HG02678 (cell line): ENCODE measurements around the gene IKBKE.
"Not testable (repeated sequence)": the region's sequence is repeated elsewhere in the genome, so short reads cannot be mapped to it uniquely, and the experiment has no call there.

Experiments
- ATAC-seq: cut with Tn5 transposase; IDR thresholded peaks from one replicate; pipeline ENCODE4 v1.9.1; 2021; ENCODE audit warnings: mild to moderate bottlenecking, moderate library complexity; ENCODE audit not compliant: unreplicated experiment

The IKBKE gene

DNA sequence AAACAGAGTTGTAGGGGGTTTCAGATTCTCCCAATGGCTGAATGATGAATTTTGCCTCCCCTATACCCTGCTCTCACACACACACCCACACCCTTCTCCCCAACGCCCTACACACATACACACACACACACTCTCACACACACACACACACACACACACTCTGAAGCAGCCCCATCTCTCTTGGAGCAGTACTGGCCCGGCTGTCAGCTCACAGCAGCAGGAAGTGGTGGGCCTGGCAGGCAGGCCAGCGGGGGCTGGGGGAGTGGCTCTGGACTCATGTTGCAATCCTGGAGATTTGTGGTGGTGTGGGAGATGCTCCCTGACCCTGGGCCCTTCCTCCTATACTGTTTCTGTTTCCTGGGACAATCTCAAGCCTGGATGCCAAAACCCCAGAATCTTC is 2.2 kb downstream of the IKBKE start:
- ATAC-seq, result no peak

DNA sequence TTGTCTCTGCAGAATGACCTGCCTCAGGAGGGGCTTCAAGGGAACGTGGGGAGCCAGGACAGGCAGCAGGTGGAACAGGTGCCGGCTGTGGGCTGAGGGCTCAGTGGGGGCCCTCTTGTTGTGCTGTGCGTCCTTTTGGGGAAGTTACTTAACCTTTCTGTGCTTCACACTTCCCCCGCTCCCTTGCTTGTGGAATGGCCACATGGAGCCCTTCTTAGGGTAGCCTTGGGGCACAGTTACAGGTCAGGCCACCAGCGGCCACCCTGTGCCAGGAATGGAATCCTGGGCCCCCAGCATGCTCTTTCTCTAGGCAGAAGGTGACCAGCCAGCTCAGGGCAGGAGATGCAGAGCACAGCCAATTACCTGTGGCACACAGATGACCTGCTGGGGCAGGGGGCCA is 2.6 kb downstream of the IKBKE start:
- ATAC-seq, result no peak

DNA sequence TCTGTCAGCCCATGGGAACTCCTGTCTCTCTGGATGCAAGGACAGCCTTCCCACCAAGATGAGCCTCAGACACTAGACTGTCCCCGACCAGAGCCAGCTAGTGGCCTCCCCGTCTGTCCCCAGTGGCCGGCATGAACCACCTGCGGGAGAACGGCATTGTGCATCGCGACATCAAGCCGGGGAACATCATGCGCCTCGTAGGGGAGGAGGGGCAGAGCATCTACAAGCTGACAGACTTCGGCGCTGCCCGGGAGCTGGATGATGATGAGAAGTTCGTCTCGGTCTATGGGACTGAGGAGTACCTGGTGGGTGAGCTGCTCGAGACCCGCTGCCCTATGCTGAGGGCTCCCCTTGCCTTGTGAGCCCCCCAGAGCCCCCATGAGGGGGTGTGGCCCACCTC is 5.8 kb downstream of the IKBKE start:
- ATAC-seq, result no peak

DNA sequence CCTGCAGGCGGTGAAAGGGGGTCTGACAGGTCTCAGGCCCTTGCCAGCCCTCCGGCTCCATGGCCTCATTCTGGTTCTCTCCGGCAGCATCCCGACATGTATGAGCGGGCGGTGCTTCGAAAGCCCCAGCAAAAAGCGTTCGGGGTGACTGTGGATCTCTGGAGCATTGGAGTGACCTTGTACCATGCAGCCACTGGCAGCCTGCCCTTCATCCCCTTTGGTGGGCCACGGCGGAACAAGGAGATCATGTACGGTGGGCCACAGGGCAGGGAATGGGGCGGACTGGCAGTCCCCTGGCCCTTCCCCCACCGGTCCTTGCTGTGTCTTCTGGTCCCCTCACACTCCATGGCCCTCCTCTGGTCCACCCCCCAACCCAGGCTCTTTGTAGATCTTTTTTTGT is 6.3 kb downstream of the IKBKE start:
- no peak for ATAC-seq

DNA sequence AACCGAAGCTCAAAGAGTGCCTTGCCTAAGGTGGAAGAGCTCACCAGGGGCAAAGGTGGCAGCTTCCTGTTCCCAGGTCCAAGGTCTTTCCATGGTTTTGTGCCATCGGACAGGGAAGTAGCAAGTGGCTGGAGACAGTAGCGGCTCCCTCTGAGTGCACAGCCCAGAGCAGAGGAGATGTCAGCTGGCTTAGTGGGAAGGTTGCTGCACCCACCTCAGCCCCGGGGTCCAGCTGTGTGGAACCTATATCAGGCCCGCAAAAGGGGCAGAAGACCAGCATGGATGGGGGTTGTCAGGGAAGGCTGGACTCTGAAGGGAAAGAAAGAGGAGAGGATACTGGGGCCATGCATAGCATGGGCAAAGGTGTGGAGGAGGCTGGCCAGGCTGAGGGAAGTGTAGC is 6.8 kb downstream of the IKBKE start:
- no peak for ATAC-seq

DNA sequence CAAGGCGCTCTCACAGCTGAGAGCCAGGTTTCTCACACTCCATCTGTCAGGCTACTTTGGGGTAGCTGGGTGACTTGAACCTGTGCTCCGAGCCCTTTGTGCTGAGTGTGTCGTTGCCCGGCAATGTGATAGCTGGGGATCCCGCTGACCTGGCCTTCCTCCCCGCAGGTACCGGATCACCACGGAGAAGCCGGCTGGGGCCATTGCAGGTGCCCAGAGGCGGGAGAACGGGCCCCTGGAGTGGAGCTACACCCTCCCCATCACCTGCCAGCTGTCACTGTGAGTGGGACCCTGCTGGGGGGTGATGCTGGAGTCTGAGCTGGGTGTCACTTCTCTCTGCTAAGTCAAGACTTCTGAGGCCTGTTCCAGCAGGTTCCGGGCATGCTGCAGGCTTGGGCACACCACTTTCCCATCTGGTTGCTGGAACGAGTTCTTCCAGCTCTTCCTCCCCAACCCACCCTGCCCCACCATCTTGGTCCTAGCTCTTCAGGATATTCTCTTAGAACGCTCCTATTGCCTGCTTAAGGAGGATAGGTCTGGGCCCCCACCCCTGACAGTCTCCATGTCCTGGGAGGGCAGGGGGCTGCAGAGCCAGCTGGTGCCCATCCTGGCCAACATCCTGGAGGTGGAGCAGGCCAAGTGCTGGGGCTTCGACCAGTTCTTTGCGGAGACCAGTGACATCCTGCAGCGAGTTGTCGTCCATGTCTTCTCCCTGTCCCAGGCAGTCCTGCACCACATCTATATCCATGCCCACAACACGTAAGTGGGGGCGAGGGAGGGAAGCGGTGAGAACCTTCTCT is 7.5 kb downstream of the IKBKE start:
- no peak for ATAC-seq

DNA sequence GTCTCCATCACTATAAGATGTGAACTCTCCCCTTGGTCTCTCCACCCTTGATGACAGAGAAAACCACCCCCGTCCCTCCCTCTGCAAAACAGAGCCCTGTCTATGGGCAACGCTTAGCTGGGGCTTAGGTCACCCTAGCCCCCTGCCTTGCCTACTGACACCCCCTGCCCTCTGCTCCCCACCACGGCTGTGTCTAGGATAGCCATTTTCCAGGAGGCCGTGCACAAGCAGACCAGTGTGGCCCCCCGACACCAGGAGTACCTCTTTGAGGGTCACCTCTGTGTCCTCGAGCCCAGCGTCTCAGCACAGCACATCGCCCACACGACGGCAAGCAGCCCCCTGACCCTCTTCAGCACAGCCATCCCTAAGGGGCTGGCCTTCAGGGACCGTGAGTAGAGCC is 8.5 kb downstream of the IKBKE start:
- no peak for ATAC-seq

DNA sequence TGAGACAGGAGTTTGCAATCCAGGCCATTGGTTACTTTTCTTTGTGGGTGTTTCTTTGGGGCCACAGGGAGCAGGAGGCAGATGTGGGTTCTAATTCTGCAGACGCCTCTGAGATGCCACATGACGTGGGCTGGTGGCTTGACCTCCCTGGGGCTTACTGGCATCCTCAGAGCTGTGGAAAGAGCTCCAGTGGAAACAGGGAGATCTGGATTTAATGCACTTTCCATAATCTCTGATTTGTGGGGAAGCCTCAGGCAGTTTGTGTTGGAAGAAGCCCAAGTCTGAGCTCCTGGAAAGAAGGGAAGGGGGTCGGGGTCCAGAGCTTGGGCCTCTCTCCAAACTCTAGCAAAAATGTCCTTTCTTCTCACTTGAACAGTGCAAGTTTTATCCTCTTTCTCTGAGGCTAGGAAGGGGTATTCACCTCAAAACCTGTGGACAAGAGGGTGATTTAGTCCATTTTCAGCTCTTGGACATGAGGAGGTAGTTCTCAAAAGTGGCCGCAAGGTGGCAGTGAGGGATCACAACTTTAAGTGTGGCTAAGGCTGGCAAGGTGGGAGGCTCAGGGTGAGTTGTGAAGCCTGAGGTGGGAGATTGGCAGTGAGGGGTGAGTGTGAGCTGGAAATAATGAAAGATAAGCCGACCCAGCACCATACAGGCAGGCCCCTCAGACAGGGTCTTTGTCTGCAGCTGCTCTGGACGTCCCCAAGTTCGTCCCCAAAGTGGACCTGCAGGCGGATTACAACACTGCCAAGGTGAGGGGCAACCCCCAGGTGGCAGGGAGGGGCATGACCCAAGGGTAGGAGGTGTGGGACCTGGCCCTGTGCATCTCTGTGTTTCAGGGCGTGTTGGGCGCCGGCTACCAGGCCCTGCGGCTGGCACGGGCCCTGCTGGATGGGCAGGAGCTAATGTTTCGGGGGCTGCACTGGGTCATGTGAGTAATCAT is 9.2 kb downstream of the IKBKE start:
- ATAC-seq, result peak; percentile 53

DNA sequence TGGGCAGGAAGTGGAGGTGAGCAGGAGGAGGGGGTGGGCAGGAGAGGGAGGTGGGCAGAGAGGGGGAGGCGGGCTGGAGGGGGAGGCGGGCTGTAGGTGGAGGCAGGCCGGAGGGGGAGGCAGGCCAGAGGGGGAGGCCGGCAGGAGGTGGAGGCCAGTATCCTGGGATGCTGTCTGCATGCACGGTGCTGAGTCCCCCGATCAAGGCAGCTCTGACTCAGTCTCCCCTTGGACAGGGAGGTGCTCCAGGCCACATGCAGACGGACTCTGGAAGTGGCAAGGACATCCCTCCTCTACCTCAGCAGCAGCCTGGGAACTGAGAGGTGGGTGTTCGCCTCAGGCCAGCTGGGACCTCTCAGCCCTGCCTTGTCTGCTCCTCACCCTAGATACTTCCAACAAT is 9.9 kb downstream of the IKBKE start:
- ATAC-seq, result no peak

DNA sequence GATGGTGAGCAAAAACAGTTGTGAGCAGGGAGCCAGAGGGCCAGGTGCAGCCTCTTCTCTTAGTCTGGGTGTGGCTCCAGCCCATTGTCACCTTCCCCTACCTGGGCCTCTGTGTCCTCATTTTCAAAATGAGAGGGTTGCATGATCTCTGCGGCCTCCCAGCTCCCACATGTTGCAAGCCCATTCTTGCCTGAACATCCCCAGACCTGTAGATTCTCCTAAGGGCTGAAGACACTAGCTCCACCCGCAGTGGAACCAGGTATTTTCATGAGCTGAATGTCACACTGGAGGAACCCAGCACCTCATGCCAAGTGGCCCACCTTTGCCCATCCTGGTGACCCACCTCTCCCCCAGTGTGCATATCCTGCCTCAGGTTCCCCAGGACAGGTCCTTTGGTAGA is 12.3 kb downstream of the IKBKE start:
- no peak for ATAC-seq

DNA sequence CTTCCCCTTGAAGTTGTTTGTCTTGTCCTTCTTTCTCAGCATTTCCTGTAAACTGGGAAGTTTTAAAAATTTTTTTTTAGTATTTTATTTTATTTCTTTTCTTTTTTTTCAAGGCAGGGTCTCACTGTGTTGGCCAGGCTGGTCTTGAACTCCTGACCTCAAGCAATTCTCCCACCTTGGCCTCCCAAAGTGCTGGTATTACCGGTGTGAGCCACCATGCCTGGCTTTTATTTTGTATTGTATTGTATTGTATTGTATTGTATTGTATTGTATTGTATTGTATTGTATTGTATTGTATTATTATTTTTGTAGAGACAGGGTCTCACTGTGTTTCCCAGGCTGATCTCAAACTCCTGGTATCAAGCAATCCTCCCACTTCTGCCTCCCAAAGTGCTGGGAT is 13.6 kb downstream of the IKBKE start:
- not testable (repeated sequence) for ATAC-seq

DNA sequence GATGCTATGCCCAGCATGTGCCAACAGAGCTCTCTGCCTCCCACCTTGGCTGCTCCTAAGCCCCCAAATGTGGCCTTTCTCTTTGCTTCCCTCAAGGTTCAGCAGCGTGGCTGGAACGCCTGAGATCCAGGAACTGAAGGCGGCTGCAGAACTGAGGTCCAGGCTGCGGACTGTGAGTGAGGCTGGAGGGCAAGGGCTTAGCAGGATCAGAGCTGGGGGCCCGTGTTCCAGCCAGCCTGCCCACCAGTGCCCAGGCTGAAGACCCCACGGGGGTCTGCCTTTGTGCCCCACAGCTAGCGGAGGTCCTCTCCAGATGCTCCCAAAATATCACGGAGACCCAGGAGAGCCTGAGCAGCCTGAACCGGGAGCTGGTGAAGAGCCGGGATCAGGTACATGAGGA is 14.6 kb downstream of the IKBKE start:
- ATAC-seq, result no peak

DNA sequence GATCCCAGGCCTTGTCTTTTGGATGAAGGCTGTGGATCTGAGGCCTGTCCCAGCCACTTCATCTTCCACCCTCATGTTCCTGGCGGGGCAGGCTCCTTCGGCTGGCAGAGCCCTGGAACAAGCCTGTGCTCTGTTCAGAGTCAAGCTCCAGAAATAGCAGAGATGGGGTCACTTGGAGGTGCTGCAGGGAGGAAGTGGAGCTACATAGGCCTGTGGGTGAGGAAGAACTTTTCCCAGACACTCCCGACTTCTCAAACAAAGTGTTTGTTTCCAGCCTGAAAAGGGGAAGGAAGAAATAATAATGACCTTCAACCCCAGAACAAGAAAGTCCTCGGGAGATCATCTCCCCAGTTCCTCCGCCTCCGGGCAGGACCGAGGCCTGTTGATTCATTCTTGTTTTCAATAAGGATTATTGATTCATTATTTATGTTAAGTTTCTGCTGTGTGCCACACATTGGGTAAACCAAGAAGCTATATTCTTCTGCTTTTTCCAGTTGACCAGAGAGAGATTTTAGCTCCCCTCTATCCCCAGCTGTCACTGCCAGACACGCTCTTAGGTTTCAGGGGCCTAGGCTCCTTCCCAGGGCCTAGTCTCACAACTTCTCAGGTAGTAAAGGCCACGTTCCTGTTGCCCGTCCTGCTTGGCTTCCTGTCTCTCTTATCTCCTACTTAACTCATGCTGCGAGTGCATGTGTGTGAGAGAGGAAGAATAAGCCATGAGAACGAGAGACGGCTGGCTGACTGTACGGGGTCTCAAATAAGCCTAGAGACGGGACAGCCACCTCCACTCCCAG is 16.9 kb downstream of the IKBKE start:
- no peak for ATAC-seq

DNA sequence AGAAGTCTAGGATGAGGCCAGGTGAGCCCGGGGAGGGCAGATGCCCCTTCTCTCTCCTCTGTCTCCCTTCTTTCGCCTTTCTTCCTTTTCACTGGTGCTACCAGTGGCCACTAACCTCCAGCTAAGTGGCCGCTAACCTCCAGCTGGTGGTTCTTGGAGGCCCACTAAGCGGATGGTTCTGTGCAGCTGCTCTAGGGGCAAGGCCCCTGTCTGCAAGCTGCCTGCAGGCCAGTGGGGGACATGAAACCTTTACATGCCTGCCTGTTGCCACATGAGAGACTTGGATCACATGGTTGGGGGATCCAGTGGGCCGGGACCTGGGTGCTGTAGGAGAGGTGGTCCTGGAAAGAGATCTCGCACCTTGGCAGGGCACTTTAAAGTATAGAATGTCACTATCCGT is 17.7 kb downstream of the IKBKE start:
- ATAC-seq, result no peak

DNA sequence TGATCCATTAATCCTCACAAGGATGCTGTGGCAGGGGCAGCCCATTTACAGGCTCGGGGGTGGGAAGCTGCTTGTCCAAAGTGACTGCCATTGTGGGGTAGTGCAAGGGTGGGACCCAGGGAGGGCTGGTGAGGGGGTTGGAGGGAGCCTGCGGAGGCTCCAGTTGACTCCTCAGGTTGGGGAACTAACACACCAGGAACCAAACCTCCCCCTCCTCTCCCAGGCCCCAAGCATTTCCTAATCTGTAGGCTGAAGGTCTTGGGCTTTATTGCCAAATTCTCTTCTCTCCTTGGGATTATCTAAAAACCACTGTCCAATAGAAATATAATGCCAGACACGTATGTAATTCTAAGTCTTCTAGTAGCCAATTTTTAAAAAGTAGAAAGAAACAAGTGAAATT is 18.2 kb downstream of the IKBKE start:
- no peak for ATAC-seq

DNA sequence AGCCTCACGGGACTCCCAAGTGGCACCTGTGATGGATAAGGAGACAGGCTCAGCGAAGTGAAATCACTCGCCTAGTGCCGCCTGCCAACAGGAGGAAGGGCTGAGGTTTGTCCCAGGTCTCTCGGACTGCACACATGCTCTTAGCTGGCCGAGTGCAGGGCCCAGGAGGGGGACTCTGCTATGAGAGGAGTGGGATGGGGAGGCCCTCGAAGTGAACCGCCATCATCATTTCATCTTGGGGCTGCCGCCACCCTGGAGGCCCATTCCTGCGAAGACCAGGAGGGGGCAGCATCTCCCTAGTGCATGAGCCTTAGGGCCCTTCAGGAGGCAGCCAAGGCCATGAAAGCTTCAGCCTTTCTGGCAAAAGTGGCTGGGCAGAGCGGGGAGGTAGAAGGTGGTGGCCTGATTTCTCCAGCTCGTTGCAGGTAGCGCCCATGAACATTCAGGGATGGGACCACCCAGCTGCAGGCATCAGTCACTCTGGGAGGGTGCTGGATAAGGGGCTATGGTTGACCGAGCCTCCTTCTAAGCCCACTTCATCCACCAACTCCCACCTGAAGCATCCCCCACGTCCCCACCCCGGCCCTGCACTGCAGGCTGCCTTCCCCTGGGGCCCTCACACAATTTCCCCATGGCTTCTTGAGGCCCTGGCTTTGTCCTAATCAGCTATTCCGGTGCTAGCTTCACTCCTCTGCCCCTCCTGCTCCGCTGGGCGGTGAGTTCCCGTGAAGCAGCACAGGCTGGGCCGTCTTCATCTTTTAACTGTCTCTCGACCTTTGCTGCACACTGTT is 19.9 kb downstream of the IKBKE start:
- no peak for ATAC-seq

DNA sequence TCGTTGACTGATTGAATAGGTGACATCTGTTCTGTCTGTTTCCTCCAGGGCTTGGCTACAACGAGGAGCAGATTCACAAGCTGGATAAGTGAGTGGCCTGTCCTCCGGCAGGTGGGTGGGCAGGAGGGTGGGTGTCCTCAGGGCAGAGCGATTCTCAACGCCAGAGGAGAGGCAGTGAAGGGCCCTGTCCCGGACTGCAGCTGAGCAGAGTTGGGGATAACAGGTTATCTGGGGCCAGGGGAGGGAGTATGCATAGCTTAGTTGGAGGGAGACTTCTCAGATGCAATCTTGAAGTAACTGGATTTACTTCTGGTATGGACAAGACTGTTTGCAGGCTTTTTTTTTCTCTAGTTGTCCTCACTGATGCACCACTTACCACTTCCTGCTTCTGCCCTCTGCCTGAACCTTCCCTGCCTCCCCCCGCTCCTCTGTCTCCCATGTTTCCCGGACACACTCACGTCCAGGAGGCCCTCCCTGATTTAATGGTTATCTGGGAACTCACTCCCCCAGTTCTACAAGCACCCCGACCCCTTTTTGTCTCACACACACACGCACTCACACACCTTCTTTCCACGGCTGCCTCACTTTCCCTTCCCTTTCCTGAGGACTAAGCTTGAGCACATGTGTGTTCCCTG is 20.6 kb downstream of the IKBKE start:
- no peak for ATAC-seq

DNA sequence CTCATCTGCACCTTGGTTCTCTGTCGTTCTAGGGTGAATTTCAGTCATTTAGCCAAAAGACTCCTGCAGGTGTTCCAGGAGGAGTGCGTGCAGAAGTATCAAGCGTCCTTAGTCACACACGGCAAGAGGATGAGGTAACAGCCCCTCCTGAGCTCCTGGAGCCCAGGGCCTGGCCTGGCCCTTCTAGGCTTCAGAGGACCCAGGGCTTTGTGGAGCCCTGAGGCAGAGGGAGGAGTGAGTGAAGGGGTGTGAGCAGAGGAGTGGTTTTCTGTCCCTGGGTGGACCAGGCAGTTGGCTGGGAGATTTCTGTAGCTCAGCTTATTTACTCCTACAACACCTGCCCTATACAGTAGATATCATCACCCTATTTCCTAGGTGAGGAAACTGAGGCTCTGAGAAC is 21.3 kb downstream of the IKBKE start:
- no peak for ATAC-seq

DNA sequence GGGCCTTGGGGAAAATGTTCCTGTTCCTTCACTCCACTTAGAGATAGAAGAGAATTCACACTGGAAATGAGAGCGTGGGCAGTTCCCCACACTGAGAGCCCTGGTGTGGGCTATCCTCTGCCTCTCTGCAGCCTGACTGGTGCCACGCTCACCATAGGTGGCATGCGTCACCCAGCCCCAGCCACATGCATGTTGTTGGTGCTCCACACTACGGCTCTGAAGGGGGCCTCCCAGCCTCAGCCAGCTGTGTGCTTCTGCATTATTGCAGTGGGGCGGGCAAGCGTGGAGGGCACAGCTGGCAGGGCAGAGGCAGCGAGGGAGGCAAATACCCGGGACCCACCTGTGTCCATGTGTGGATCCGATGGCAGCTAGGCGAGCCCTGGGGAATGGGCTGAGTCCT is 22.3 kb downstream of the IKBKE start:
- no peak for ATAC-seq

DNA sequence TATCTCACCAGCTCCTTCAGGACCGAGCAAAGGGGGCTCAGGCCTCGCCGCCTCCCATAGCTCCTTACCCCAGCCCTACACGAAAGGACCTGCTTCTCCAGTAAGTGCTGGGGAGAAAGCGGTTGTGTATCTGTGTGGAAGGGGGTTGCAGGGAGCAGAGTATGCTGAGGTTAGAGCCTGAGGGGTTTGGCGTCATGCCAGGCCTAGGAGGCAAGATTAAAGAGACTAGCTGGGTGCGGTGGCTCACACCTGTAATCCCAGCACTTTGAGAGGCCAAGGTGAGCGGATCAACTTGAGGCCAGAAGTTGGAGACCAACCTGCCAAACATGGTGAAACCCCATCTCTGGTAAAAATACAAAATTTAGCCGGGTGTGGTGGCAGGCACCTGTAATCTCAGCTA is 23.0 kb downstream of the IKBKE start:
- no peak for ATAC-seq
